ENCODE measurements around the gene FAIM2.

GRCh38 chr12:49887091-49887490 lies 16.6 kb downstream of the FAIM2 start:
- TF ChIP-seq SIN3A (IDR thresholded peaks at IDR 0.05; ENCODE audit: borderline replicate concordance, insufficient read depth, low read depth, low read length), result no peak
- no peak for TF ChIP-seq REST (IDR thresholded peaks at IDR 0.05; ENCODE audit: insufficient read depth in 1 of 2, low read depth in 2 of 2, low read length in 1 of 2)

Data from Panc1 (cell line).